Tibial nerve (tissue), 4 donors: Measurements from ENCODE around the gene MIPEP. TPM values are rescaled to one million over a fixed set of nuclear protein-coding genes. Genes with fewer than 3 reads are reported as not detected.

Experiments used
- DNase-seq, 2 donors: peaks; one replicate each; pipeline ENCODE4 v3.0.0-alpha.2; 2019; ENCODE audit warnings: low spot score in 2 of 2
- H3K27ac ChIP-seq, 4 donors: fragments of 200-600 bp; sonication (generic) in 3 of 4; one replicate each; pipeline ENCODE4 v1.5.1; 2017 to 2019; ENCODE audit warnings: mild to moderate bottlenecking in 1 of 4
- H3K27me3 ChIP-seq, 2 donors: fragments of 200-600 bp; sonication (generic) in 1 of 2; one replicate each; pipeline versions ENCODE4 v1.5.1 to v1.6.0; 2017 to 2019
- H3K36me3 ChIP-seq, 3 donors: fragments of 200-600 bp; sonication (generic); one replicate each; pipeline ENCODE4 v1.5.1; 2018 to 2019
- H3K4me1 ChIP-seq, 4 donors: fragments of 200-600 bp; sonication (generic) in 3 of 4; one replicate each; pipeline ENCODE4 v1.5.1; 2017 to 2019
- H3K4me3 ChIP-seq, 4 donors: fragments of 200-600 bp; sonication (generic) in 3 of 4; one replicate each; pipeline ENCODE4 v1.5.1; 2017 to 2019; ENCODE audit warnings: mild to moderate bottlenecking in 1 of 4, moderate library complexity in 1 of 4
- H3K9me3 ChIP-seq, 4 donors: fragments of 200-600 bp; sonication (generic) in 3 of 4; one replicate each; pipeline ENCODE4 v1.5.1; 2017 to 2019
- CTCF ChIP-seq, 5 experiments: fragments of 200-600 bp in 3 of 5; fragments of 450-650 bp in 2 of 5; sonication (generic) in 3 of 5; IDR thresholded peaks; one replicate each; pipeline ENCODE4 v1.5.1; 2016 to 2019; ENCODE audit warnings: antibody characterized with exemption in 5 of 5, mild to moderate bottlenecking in 3 of 5, moderate library complexity in 2 of 5
- EP300 ChIP-seq, 2 donors: sonication (generic); formaldehyde crosslinking; IDR thresholded peaks; one replicate each; pipeline ENCODE4 v1.6.1; 2017; ENCODE audit warnings: antibody characterized with exemption in 2 of 2, mild to moderate bottlenecking in 1 of 2
- POLR2A ChIP-seq, 2 donors: fragments of 450-650 bp; IDR thresholded peaks; one replicate each; pipeline ENCODE4 v1.6.1; 2017; ENCODE audit warnings: antibody characterized with exemption in 2 of 2, mild to moderate bottlenecking in 2 of 2, moderate library complexity in 2 of 2
- WGBS, 2 donors: methylation state at CpG; one replicate each; pipeline ENCODE4 v1.1.5; 2018; 5-methylcytosine and 5-hydroxymethylcytosine counted together
- total RNA-seq, 4 donors: library from RNA; depleted of rRNA; stranded (reverse); fragments of >200 nt; gene quantifications; one replicate each; pipeline ENCODE4 v1.1.0, GENCODE V29; 2016

Gene MIPEP
- total RNA-seq, 4 donors from 2014 or later, result 8.4 to 25.8 (median 16.4) TPM

- no peak overlapping the region for H3K4me3 ChIP-seq
- H3K4me1 ChIP-seq, result no peaks in the 10 kb centered on the region
- H3K27ac ChIP-seq, result no peak overlapping the region
- no peaks in the 10 kb centered on the region for H3K9me3 ChIP-seq
- DNase-seq, result no peak
- H3K27me3 ChIP-seq, result no peaks in the 10 kb centered on the region
- TF ChIP-seq CTCF (IDR thresholded peaks at IDR 0.05), result no peak
- no peak for TF ChIP-seq POLR2A (IDR thresholded peaks at IDR 0.05)
- TF ChIP-seq EP300 (IDR thresholded peaks at IDR 0.05), result no peak
- no peaks in the 10 kb centered on the region for H3K36me3 ChIP-seq
- 70 to 74% methylated on average over 5 of the region's 5 CpGs for WGBS, 2 donors
Measured at GRCh38 chr13:23922005-23922932, 33.1 kb upstream of the MIPEP start.

GRCh38 chr13:23921451-23921888, 32.3 kb upstream of the MIPEP start:
- TF ChIP-seq POLR2A (IDR thresholded peaks at IDR 0.05) (no peak), CTCF (IDR thresholded peaks at IDR 0.05) (peak; percentile 39 to 58 (median 48))
- no peak overlapping the region for H3K4me3 ChIP-seq
- no peaks in the 10 kb centered on the region for H3K27me3 ChIP-seq
- no peak overlapping the region for H3K27ac ChIP-seq
- no peaks in the 10 kb centered on the region for H3K9me3 ChIP-seq
- no peaks in the 10 kb centered on the region for H3K4me1 ChIP-seq
- peak in 1 of 2 donors; percentile 27 for DNase-seq
- WGBS, 2 donors, result 10 to 17% methylated on average over 2 of the region's 2 CpGs
- no peaks in the 10 kb centered on the region for H3K36me3 ChIP-seq

GRCh38 chr13:23919006-23919405, 29.8 kb upstream of the MIPEP start:
- DNase-seq, result no peak
- 94 to 95% methylated on average over 1 of the region's 1 CpG for WGBS, 2 donors
- no peak for TF ChIP-seq EP300 (IDR thresholded peaks at IDR 0.05)
- no peak for TF ChIP-seq POLR2A (IDR thresholded peaks at IDR 0.05)
- no peak for TF ChIP-seq CTCF (IDR thresholded peaks at IDR 0.05)
- H3K4me1 ChIP-seq, result no peaks in the 10 kb centered on the region
- H3K36me3 ChIP-seq, result no peaks in the 10 kb centered on the region
- H3K9me3 ChIP-seq, result no peaks in the 10 kb centered on the region
- no peak overlapping the region for H3K27ac ChIP-seq
- no peak overlapping the region for H3K4me3 ChIP-seq
- H3K27me3 ChIP-seq, result no peaks in the 10 kb centered on the region

- TF ChIP-seq EP300 (IDR thresholded peaks at IDR 0.05) (no peak), POLR2A (IDR thresholded peaks at IDR 0.05) (no peak), CTCF (IDR thresholded peaks at IDR 0.05) (no peak)
- no peaks in the 10 kb centered on the region for H3K9me3 ChIP-seq
- no peaks in the 10 kb centered on the region for H3K4me1 ChIP-seq
- no peaks in the 10 kb centered on the region for H3K27me3 ChIP-seq
- H3K36me3 ChIP-seq, result no peaks in the 10 kb centered on the region
- H3K4me3 ChIP-seq, result no peak overlapping the region
- DNase-seq, result no peak
- H3K27ac ChIP-seq, result no peak overlapping the region
- 73 to 76% methylated on average over 2 of the region's 2 CpGs for whole genome bisulfite sequencing, 2 donors
Measured at GRCh38 chr13:23918208-23918607, 29.0 kb upstream of the MIPEP start.

- no peaks in the 10 kb centered on the region for H3K4me1 ChIP-seq
- no peaks in the 10 kb centered on the region for H3K36me3 ChIP-seq
- no peaks in the 10 kb centered on the region for H3K9me3 ChIP-seq
- H3K4me3 ChIP-seq, result no peak overlapping the region
- DNase-seq, result no peak
- WGBS, 2 donors, result 90 to 91% methylated on average over 3 of the region's 3 CpGs
- TF ChIP-seq EP300 (IDR thresholded peaks at IDR 0.05) (no peak), POLR2A (IDR thresholded peaks at IDR 0.05) (no peak), CTCF (IDR thresholded peaks at IDR 0.05) (no peak)
- H3K27ac ChIP-seq, result no peak overlapping the region
- H3K27me3 ChIP-seq, result no peaks in the 10 kb centered on the region
Measured at GRCh38 chr13:23915308-23915707, 26.1 kb upstream of the MIPEP start.
